A673 (cell line): ENCODE data around the gene CHD5. TPM values are rescaled to one million over a fixed set of nuclear protein-coding genes. Genes with fewer than 3 reads are reported as not detected.

Experiments used
- BruUV-seq: library from RNA; stranded (reverse); fragments of 400-500 nt; replicated peaks from 2 replicates; lab custom pipeline; 2021; lab: Mats Ljungman, UMichigan
- CTCF ChIA-PET: fragments of 300-600 bp; sonication (Branson Sonifier 250); formaldehyde crosslinking; loops from one replicate; lab custom pipeline; 2022; ENCODE audit warnings: antibody characterized with exemption; lab: Charles Lee
- POLR2A ChIA-PET: fragments of 300-600 bp; sonication (Branson Sonifier 250); formaldehyde crosslinking; loops from one replicate; lab custom pipeline; 2022; ENCODE audit warnings: antibody characterized with exemption; ENCODE audit not compliant: low non-redundant PET; lab: Charles Lee
- DNase-seq: peaks from one replicate; pipeline ENCODE4 v3.0.0-alpha.2; 2015; ENCODE audit warnings: low spot score
- H3K27ac ChIP-seq: fragments of 200-600 bp; sonication (generic); 2 replicates; pipeline ENCODE4 v1.5.1; 2016; ENCODE audit warnings: mixed run types, low read depth, mild to moderate bottlenecking, mixed read lengths, antibody characterized with exemption, low read length; ENCODE audit not compliant: poor library complexity, severe bottlenecking
- H3K27me3 ChIP-seq: fragments of 200-600 bp; sonication (generic); replicated peaks from 2 replicates; pipeline ENCODE4 v1.6.1; 2017; ENCODE audit warnings: mixed run types, low read depth, mild to moderate bottlenecking, mixed read lengths, antibody characterized with exemption, low read length; ENCODE audit not compliant: insufficient read depth, poor library complexity
- H3K36me3 ChIP-seq: fragments of 200-600 bp; sonication (generic); 2 replicates; pipeline ENCODE4 v1.6.1; 2016; ENCODE audit warnings: mixed run types, mild to moderate bottlenecking, mixed read lengths, antibody characterized with exemption, low read length; ENCODE audit not compliant: insufficient read depth, poor library complexity, severe bottlenecking
- H3K4me1 ChIP-seq: fragments of 200-600 bp; sonication (generic); 2 replicates; pipeline ENCODE4 v1.6.1; 2017; ENCODE audit warnings: mixed run types, mild to moderate bottlenecking, mixed read lengths, antibody characterized with exemption, low read length; ENCODE audit not compliant: insufficient read depth, poor library complexity, severe bottlenecking
- H3K4me3 ChIP-seq: fragments of 200-600 bp; sonication (generic); 2 replicates; pipeline ENCODE4 v1.5.1; 2016; ENCODE audit warnings: low read depth, mixed run types, mild to moderate bottlenecking, mixed read lengths, low read length; ENCODE audit not compliant: poor library complexity, severe bottlenecking
- H3K9me3 ChIP-seq: fragments of 200-600 bp; sonication (generic); 2 replicates; pipeline ENCODE4 v1.6.1; 2016; ENCODE audit warnings: mixed run types, low read depth, mild to moderate bottlenecking, mixed read lengths, antibody characterized with exemption, low read length; ENCODE audit not compliant: poor library complexity, severe bottlenecking
- EZH2 ChIP-seq: fragments of 200-600 bp; sonication (generic); IDR thresholded peaks from 2 replicates; pipeline ENCODE4 v1.6.1; 2017; ENCODE audit warnings: borderline replicate concordance, low read depth, mild to moderate bottlenecking, mixed read lengths, antibody characterized with exemption, low read length; ENCODE audit not compliant: poor library complexity, severe bottlenecking
- intact Hi-C: fragments of 100-400 bp; cut with micrococcal nuclease; formaldehyde crosslinking; loops from one replicate; pipeline ENCODE4 v1.10.0; 2022; ENCODE audit not compliant: unreplicated experiment
- total RNA-seq: library from RNA; stranded (reverse); gene quantifications from 2 replicates; pipeline ENCODE4 v1.2.3, GENCODE V29; 2021
- TF ChIP-seq, protein P1 (sequence below): fragments of 300-800, 200-600 bp; sonication (generic); conservative IDR thresholded peaks from 2 replicates; pipeline ENCODE4 v1.5.1; 2017; ENCODE audit warnings: low read depth, mild to moderate bottlenecking, antibody characterized with exemption, low read length, moderate library complexity, mixed read lengths

The CHD5 gene
- total RNA-seq, 1 experiment from 2014 or later, result 0.58 TPM

GRCh38 chr1:6144175-6144574 lies 35.9 kb downstream of the CHD5 start:
- DNase-seq, result no peak
- no TSS peak for BruUV-seq
- H3K27me3 ChIP-seq, result no peaks in the 10 kb centered on the region
- H3K36me3 ChIP-seq, result no peaks in the 10 kb centered on the region
- no peaks in the 10 kb centered on the region for H3K9me3 ChIP-seq
- H3K27ac ChIP-seq, result no peak overlapping the region
- CTCF ChIA-PET, result no interaction called here
- TF ChIP-seq, protein P1, sequence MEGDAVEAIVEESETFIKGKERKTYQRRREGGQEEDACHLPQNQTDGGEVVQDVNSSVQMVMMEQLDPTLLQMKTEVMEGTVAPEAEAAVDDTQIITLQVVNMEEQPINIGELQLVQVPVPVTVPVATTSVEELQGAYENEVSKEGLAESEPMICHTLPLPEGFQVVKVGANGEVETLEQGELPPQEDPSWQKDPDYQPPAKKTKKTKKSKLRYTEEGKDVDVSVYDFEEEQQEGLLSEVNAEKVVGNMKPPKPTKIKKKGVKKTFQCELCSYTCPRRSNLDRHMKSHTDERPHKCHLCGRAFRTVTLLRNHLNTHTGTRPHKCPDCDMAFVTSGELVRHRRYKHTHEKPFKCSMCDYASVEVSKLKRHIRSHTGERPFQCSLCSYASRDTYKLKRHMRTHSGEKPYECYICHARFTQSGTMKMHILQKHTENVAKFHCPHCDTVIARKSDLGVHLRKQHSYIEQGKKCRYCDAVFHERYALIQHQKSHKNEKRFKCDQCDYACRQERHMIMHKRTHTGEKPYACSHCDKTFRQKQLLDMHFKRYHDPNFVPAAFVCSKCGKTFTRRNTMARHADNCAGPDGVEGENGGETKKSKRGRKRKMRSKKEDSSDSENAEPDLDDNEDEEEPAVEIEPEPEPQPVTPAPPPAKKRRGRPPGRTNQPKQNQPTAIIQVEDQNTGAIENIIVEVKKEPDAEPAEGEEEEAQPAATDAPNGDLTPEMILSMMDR, result no peak
- no peak for TF ChIP-seq EZH2
- H3K4me3 ChIP-seq, result no peak overlapping the region
- POLR2A ChIA-PET, result no interaction called here
- intact Hi-C loops, result no loop called here
- H3K4me1 ChIP-seq, result no peaks in the 10 kb centered on the region

DNA sequence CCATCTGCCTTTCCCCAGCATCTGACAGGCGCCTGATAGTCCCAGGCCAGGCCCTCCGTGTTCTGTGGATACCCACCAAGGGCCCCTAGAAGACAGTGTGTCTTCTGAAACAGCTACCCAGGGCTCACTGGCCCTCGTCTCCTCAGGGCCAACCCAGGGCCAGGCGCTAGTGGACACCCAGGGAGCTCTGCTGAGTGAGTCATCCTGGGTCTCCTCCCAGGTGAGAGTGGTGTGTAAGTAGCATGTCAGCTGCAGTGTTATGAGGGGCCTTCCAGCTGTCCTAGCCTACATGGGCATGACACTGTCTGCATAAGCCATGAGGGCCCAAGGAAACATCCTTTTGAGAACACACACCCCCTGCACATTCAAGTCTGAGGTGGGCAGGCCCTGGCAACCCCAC lies 36.7 kb downstream of the CHD5 start:
- TF ChIP-seq, protein P1, result no peak
- TF ChIP-seq EZH2, result no peak
- ChIA-PET CTCF (no interaction called here), POLR2A (interaction anchor here (0.9 kb wide), 1 partner anchor 8 kb away, joined by 3 read pairs; no protein-coding TSS in a partner anchor)
- Histone ChIP-seq H3K4me1 (no peaks in the 10 kb centered on the region), H3K9me3 (no peaks in the 10 kb centered on the region), H3K36me3 (no peaks in the 10 kb centered on the region), H3K27ac (no peak overlapping the region), H3K4me3 (no peak overlapping the region), H3K27me3 (no peaks in the 10 kb centered on the region)
- no TSS peak for BruUV-seq
- DNase-seq, result no peak
- intact Hi-C loops, result no loop called here

- Histone ChIP-seq H3K27me3 (no peaks in the 10 kb centered on the region), H3K9me3 (no peaks in the 10 kb centered on the region), H3K27ac (no peak overlapping the region), H3K4me3 (no peak overlapping the region), H3K36me3 (no peaks in the 10 kb centered on the region), H3K4me1 (no peaks in the 10 kb centered on the region)
- ChIA-PET POLR2A (interaction anchor here (0.9 kb wide), 1 partner anchor 7 kb away, joined by 3 read pairs; no protein-coding TSS in a partner anchor), CTCF (no interaction called here)
- DNase-seq, result no peak
- intact Hi-C loops, result no loop called here
- TF ChIP-seq, protein P1, result no peak
- no peak for TF ChIP-seq EZH2
- no TSS peak for BruUV-seq
Measured at GRCh38 chr1:6142734-6143133, 37.4 kb downstream of the CHD5 start.
